Neural cell (in vitro differentiated cells): ENCODE measurements around the gene ANKS1B. TPM values are rescaled to one million over a fixed set of nuclear protein-coding genes. Genes with fewer than 3 reads are reported as not detected.

Experiments
- H2AFZ ChIP-seq: fragments of 200-600, 300-800 bp; sonication (generic), shearing (Covaris generic); 2 replicates; pipeline ENCODE4 v1.6.0; 2014; ENCODE audit warnings: low read depth, mild to moderate bottlenecking, antibody characterized with exemption, low read length, moderate library complexity
- H3F3A ChIP-seq: fragments of 200-600 bp; shearing (Covaris generic); 2 replicates; pipeline ENCODE4 v1.6.1; 2016; ENCODE audit warnings: mild to moderate bottlenecking, moderate library complexity, mixed read lengths, antibody characterized with exemption, low read length; ENCODE audit not compliant: insufficient read depth, poor library complexity, severe bottlenecking
- H3K27ac ChIP-seq: fragments of 200-600, 300-800 bp; sonication (generic), shearing (Covaris generic); 2 replicates; pipeline ENCODE4 v1.5.1; 2014; ENCODE audit warnings: mild to moderate bottlenecking, low read length, moderate library complexity
- H3K27me3 ChIP-seq: fragments of 300-800, 200-600 bp; sonication (generic), shearing (Covaris generic); 2 replicates; pipeline ENCODE4 v1.6.0; 2014; ENCODE audit warnings: mild to moderate bottlenecking, low read depth, low read length, moderate library complexity; ENCODE audit not compliant: insufficient read depth
- H3K36me3 ChIP-seq: fragments of 300-800, 200-600 bp; sonication (generic), shearing (Covaris generic); 2 replicates; pipeline ENCODE4 v1.5.1; 2014; ENCODE audit warnings: mild to moderate bottlenecking, antibody characterized with exemption, low read length, moderate library complexity; ENCODE audit not compliant: insufficient read depth
- H3K4me2 ChIP-seq: fragments of 300-800, 200-600 bp; sonication (generic), shearing (Covaris generic); 2 replicates; pipeline ENCODE4 v1.6.0; 2014; ENCODE audit warnings: mild to moderate bottlenecking, low read length
- H3K4me3 ChIP-seq: fragments of 300-800, 200-600 bp; sonication (generic), shearing (Covaris generic); 2 replicates; pipeline ENCODE4 v1.5.1; 2014; ENCODE audit warnings: mild to moderate bottlenecking, low read length, moderate library complexity
- H3K79me2 ChIP-seq: fragments of 200-600 bp; shearing (Covaris generic); replicated peaks from 2 replicates; pipeline ENCODE4 v1.6.0; 2014; ENCODE audit warnings: mild to moderate bottlenecking, low read length, moderate library complexity; ENCODE audit not compliant: insufficient read depth
- H3K9ac ChIP-seq: fragments of 300-800, 200-600 bp; sonication (generic), shearing (Covaris generic); 2 replicates; pipeline ENCODE4 v1.6.1; 2016; ENCODE audit warnings: mild to moderate bottlenecking, low read length, mixed read lengths
- H3K9me2 ChIP-seq: fragments of 200-600 bp; shearing (Covaris generic); 2 replicates; pipeline ENCODE4 v1.6.1; 2016; ENCODE audit warnings: mild to moderate bottlenecking, low read length, mixed read lengths; ENCODE audit not compliant: insufficient read depth
- H3K9me3 ChIP-seq: fragments of 200-600, 300-800 bp; sonication (generic), shearing (Covaris generic); 2 replicates; pipeline ENCODE4 v1.6.1; 2016; ENCODE audit warnings: mild to moderate bottlenecking, mixed run types, low read length, moderate library complexity, mixed read lengths
- H4K20me1 ChIP-seq: fragments of 200-600 bp; shearing (Covaris generic); 2 replicates; pipeline ENCODE4 v1.6.1; 2016; ENCODE audit warnings: mild to moderate bottlenecking, mixed run types; ENCODE audit not compliant: insufficient read depth
- CTCF ChIP-seq: fragments of 450-650 bp; IDR thresholded peaks from 2 replicates; pipeline ENCODE4 v1.5.1; 2014; ENCODE audit warnings: antibody characterized with exemption, mild to moderate bottlenecking, moderate library complexity; ENCODE audit not compliant: poor library complexity, severe bottlenecking
- EP300 ChIP-seq: fragments of 450-650 bp; conservative IDR thresholded peaks from 2 replicates; pipeline ENCODE4 v1.6.1; 2014; ENCODE audit warnings: antibody characterized with exemption, mild to moderate bottlenecking, moderate library complexity; ENCODE audit not compliant: poor library complexity, severe bottlenecking
- EZH2 ChIP-seq: fragments of 200-600, 300-800 bp; shearing (Covaris generic), sonication (generic); IDR thresholded peaks from 2 replicates; pipeline ENCODE4 v1.6.1; 2014; ENCODE audit warnings: antibody characterized with exemption, low read length, borderline replicate concordance, mild to moderate bottlenecking; ENCODE audit not compliant: insufficient read depth, poor library complexity, severe bottlenecking
- MXI1 ChIP-seq: fragments of 450-650 bp; conservative IDR thresholded peaks from 2 replicates; pipeline ENCODE4 v1.6.1; 2014; ENCODE audit warnings: antibody characterized with exemption, mild to moderate bottlenecking; ENCODE audit not compliant: poor library complexity, severe bottlenecking
- POLR2AphosphoS5 ChIP-seq: IDR thresholded peaks from 2 replicates; pipeline ENCODE4 v1.6.1; 2012
- RAD21 ChIP-seq: fragments of 450-650 bp; conservative IDR thresholded peaks from 2 replicates; pipeline ENCODE4 v1.6.1; 2014; ENCODE audit warnings: antibody characterized with exemption, mild to moderate bottlenecking, moderate library complexity
- SMC3 ChIP-seq: fragments of 450-650 bp; conservative IDR thresholded peaks from 2 replicates; pipeline ENCODE4 v1.6.1; 2014; ENCODE audit warnings: antibody characterized with exemption, mild to moderate bottlenecking, moderate library complexity; ENCODE audit not compliant: poor library complexity
- TAF1 ChIP-seq: IDR thresholded peaks from 2 replicates; pipeline ENCODE4 v1.6.1; 2012; ENCODE audit warnings: low read depth
- polyA plus RNA-seq: library from polyadenylated mRNA; depleted of rRNA; stranded (reverse); fragments of >200 nt; gene quantifications from 2 replicates; pipeline ENCODE4 v1.2.3, GENCODE V29; 2014
- TF ChIP-seq, protein P1 (sequence below): IDR thresholded peaks from 2 replicates; pipeline ENCODE4 v1.6.1; 2012; ENCODE audit warnings: borderline replicate concordance

ANKS1B gene
- polyA plus RNA-seq, 1 donor from 2014 or later = 65.6 TPM

- H3K4me3 ChIP-seq = no peak overlapping the region
- H3K4me2 ChIP-seq = no peak overlapping the region
- peaks cover 7% of the 10 kb centered on the region for H3F3A ChIP-seq
- H3K9ac ChIP-seq = no peak overlapping the region
- H3K79me2 ChIP-seq = no peaks in the 10 kb centered on the region
- H3K9me2 ChIP-seq = no peaks in the 10 kb centered on the region
- no peak overlapping the region for H3K27ac ChIP-seq
- H3K27me3 ChIP-seq = no peaks in the 10 kb centered on the region
- no peak for TF ChIP-seq EP300
- TF ChIP-seq, protein P1, sequence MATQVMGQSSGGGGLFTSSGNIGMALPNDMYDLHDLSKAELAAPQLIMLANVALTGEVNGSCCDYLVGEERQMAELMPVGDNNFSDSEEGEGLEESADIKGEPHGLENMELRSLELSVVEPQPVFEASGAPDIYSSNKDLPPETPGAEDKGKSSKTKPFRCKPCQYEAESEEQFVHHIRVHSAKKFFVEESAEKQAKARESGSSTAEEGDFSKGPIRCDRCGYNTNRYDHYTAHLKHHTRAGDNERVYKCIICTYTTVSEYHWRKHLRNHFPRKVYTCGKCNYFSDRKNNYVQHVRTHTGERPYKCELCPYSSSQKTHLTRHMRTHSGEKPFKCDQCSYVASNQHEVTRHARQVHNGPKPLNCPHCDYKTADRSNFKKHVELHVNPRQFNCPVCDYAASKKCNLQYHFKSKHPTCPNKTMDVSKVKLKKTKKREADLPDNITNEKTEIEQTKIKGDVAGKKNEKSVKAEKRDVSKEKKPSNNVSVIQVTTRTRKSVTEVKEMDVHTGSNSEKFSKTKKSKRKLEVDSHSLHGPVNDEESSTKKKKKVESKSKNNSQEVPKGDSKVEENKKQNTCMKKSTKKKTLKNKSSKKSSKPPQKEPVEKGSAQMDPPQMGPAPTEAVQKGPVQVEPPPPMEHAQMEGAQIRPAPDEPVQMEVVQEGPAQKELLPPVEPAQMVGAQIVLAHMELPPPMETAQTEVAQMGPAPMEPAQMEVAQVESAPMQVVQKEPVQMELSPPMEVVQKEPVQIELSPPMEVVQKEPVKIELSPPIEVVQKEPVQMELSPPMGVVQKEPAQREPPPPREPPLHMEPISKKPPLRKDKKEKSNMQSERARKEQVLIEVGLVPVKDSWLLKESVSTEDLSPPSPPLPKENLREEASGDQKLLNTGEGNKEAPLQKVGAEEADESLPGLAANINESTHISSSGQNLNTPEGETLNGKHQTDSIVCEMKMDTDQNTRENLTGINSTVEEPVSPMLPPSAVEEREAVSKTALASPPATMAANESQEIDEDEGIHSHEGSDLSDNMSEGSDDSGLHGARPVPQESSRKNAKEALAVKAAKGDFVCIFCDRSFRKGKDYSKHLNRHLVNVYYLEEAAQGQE = no peak
- TF ChIP-seq RAD21 = no peak
- no peak for TF ChIP-seq EZH2
- no peak for TF ChIP-seq CTCF
- TF ChIP-seq POLR2AphosphoS5 = no peak
- TF ChIP-seq MXI1 = no peak
- TF ChIP-seq TAF1 = no peak
- TF ChIP-seq SMC3 = no peak
- no peak overlapping the region for H2AFZ ChIP-seq
- no peaks in the 10 kb centered on the region for H3K9me3 ChIP-seq
- H4K20me1 ChIP-seq = no peaks in the 10 kb centered on the region
- no peaks in the 10 kb centered on the region for H3K36me3 ChIP-seq
These were observed 1248.1 kb downstream of the ANKS1B start for GRCh38 chr12:98736352-98737321.

DNA sequence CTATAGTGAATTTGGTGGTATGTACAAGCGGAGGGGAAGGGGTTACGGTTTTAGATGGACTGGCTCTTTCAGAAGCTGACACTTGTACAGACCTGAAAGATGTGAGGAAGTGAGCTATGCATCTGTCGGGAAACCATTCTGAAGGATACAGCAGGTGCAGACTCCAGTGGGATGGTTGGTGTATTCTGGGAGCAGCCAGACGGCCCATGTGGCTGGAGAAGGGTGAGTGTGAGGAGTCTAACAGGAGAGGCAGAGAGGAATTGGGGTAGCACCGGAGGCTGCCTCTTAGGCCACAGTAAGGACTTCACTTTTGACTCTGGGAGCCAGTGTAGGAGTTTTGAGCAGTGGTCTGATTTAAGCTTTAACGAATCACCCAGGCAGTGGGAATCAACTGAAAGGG lies 1248.9 kb downstream of the ANKS1B start:
- no peak overlapping the region for H3K4me3 ChIP-seq
- no peak for TF ChIP-seq CTCF
- TF ChIP-seq MXI1 = no peak
- TF ChIP-seq, protein P1 = no peak
- TF ChIP-seq EP300 = no peak
- no peak for TF ChIP-seq SMC3
- no peak for TF ChIP-seq RAD21
- no peak for TF ChIP-seq POLR2AphosphoS5
- TF ChIP-seq EZH2 = no peak
- TF ChIP-seq TAF1 = no peak
- H2AFZ ChIP-seq = no peak overlapping the region
- H3K27ac ChIP-seq = no peak overlapping the region
- H3K9me2 ChIP-seq = no peaks in the 10 kb centered on the region
- no peaks in the 10 kb centered on the region for H4K20me1 ChIP-seq
- no peaks in the 10 kb centered on the region for H3K27me3 ChIP-seq
- no peak overlapping the region for H3K9ac ChIP-seq
- no peak overlapping the region for H3K4me2 ChIP-seq
- H3K9me3 ChIP-seq = no peaks in the 10 kb centered on the region
- H3F3A ChIP-seq = peaks cover 6% of the 10 kb centered on the region
- no peaks in the 10 kb centered on the region for H3K36me3 ChIP-seq
- no peaks in the 10 kb centered on the region for H3K79me2 ChIP-seq
